ENCODE results near the gene GYS1.
"Not testable (repeated sequence)": the region's sequence is repeated elsewhere in the genome, so short reads cannot be mapped to it uniquely, and the experiment has no call there.

Gene GYS1

DNA sequence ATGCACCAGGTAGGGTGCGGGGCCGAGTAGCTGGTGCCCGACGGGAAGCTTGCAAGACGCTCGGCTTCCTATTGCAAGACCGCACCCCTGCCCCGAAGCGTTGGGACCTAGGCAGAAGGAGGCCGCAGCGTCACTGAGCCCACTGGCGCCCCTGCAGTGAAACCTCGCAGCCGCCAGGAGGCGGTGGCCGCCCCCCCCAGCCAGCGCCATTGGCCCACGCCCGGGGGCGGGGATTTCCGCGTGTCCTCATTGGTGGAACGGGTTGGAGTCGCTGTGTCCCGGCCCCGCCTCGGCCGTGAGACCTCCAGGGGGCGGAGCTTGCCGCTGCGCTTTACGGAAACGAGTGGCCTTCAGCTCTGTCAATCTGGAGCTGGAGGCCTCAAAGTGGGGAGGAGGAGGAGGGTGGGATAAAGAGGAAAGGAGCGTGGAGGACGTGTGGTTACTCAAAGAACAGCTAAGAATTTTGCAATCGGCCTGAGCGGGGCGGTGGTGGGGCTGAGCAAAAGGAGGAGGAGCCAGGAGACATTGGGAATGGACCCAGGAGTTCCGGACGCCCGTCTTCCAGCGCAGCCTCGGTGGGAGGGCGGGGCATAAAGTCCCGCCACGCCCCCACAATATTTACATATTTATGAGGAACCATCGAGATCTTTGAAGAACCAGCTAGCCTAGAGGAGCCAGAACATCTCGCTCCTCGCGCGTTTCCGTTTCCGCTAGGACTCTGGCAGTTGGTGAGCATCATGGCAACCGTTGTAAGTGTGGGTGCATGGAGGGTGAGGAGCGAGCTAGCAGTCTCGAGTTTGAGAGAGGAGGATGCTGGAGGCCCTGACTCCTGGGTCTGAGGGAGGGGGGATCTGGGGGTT lies at the start of gene GYS1, which contains the start of gene RUVBL2:
GYS1 (minus strand) TSS at position 135 of the 860 bp plus-strand sequence. CDS start 197 bp downstream, outside the sequence.
RUVBL2 (plus strand) TSS at position 713 of the 860 bp plus-strand sequence; CDS start at position 738, 25 bp downstream.
- peak; percentile 100 for DNase-seq
- in situ Hi-C loops (cut with MboI; ENCODE audit: low pct_unique_long_range_greater_than_20kb, low sequenced_read_pairs), result no loop called here

DNA sequence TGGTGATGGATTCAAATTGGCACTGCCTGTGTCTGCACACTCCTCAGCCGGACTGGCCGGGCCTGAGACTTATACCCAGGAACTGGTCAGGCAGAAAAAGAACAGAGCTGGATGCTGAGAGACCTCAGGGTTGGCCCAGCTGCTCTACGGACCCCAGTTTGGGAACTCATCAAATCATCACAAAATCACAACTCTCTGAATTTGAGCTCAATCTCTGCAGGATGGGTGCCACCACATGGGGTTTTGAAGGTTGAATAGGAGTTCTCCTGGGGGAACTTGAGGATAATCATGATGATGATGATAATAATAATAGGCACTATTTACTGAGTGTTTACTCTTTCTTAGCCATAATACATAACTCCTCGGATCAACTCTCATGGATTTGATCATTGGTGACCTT lies 49.6 kb upstream of the GYS1 start:
- in situ Hi-C loops (cut with MboI; ENCODE audit: low pct_unique_long_range_greater_than_20kb, low sequenced_read_pairs); DNase-seq: not testable (repeated sequence)

DNA sequence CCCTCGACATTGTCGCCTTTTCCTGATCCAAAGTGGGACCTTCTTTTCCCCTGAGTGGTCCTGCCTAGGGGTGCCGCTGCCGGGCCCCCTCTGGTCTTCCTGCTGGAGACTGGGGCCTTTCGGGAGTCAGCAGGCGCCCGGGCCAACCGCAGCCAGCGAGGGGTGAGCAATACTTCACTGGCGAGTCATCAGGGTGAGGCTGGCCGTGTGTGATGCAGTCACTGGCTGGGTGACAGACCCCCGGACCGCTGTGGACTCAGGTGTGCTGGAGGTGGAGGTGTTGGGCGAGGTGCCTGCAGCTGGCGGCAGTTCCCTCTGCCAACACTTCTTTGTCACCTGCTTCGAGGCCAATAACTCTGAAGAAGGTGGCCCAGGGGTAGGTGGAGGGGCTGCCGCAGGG lies 49.1 kb upstream of the GYS1 start:
- in situ Hi-C loops (cut with MboI; ENCODE audit: low pct_unique_long_range_greater_than_20kb, low sequenced_read_pairs), result no loop called here
- DNase-seq, result no peak

DNA sequence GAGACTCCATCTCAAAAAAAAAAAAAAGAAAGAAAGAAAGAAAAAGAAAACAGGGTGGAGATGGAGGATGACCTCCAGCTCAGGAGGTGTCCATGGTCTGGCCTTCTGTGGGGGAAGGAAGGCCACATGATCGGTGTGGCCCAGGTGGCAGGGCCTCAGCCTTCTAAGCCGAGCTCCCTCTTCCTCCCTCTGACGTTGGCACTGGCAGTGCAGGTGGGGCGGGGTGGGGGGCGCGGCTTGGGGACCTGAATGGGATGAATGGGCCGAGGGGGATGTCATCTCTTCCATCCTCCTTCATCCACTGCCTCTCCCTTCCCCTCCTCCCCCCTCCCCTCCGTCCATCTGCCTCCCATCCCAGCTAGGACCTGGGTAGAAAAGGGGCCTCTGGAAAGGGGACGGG lies 46.6 kb upstream of the GYS1 start:
- DNase-seq; in situ Hi-C loops (cut with MboI; ENCODE audit: low pct_unique_long_range_greater_than_20kb, low sequenced_read_pairs): not testable (repeated sequence)

DNA sequence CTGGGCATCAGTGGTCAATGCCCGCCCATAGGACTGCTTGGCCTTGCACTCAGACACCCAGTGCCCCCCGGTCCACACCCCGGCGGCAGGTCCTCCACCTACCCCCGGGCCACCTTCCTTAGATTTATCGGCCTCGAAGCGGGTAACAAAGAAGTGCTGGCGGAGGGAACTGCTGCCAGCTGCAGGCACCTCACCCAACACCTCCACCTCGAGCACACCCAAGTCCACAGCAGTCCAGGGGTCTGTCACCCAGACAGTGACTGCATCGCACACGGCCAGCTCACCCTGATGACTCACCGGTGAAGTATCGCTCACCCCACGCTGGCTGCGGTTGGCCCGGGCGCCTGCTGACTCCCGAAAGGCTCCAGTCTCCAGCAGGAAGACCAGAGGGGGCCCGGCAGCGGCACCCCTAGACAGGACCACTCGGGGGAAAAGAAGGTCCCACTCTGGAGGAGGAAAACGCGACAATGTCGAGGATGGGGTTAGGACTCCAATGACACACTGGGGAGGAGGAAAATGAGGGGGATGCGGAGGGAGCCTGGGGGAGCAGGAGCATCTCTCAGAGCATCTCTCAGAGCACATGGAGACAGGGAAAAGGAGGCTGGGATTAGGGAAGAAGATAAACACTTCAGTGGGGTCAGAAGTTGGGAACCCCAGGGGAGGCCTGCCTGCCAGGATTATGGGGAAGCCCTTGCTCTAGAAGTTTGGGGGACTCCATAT lies 45.6 kb upstream of the GYS1 start:
- DNase-seq; in situ Hi-C loops (cut with MboI; ENCODE audit: low pct_unique_long_range_greater_than_20kb, low sequenced_read_pairs): not testable (repeated sequence)

DNA sequence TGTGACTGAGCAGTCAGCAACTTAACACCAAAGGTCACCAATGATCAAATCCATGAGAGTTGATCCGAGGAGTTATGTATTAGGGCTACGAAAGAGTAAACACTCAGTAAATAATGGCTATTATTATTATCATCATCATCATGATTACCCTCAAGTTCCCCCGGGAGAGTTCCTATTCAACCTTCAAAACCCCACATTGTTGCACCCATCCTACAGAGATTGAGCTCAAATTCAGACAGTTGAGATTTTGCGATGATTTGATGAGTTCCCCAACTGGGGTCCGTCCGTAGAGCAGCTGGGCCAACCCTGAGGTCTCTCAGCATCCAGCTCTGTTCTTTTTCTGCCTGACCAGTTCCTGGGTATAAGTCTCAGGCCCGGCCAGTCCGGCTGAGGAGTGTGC lies 45.0 kb upstream of the GYS1 start:
- DNase-seq; in situ Hi-C loops (cut with MboI; ENCODE audit: low pct_unique_long_range_greater_than_20kb, low sequenced_read_pairs): not testable (repeated sequence)

DNA sequence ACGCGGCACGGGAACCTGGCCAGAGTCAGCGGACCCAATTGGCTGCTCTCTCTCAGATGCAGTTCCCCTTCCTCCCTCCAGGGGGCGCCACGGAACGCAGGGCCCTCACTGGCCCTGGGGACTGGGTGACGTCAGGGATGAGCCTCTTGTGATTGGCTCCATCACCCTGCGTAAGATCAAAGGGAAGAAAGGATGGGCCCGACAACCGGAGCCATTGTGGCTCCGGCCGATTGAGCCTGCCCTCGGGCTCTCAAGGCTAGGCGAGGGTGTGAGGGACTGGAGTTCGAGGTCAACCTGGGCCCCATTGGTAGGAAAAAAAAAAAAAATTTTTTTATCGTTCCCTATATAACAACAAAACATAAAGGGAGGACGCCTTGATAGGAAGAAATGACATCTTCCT lies 43.7 kb upstream of the GYS1 start, which contains the start of gene CGB1:
CGB1 (minus strand) TSS at position 81 of the 400 bp plus-strand sequence. CDS start 184 bp downstream, outside the sequence.
- peak; percentile 37 for DNase-seq
- in situ Hi-C loops (cut with MboI; ENCODE audit: low pct_unique_long_range_greater_than_20kb, low sequenced_read_pairs), result not testable (repeated sequence)

DNA sequence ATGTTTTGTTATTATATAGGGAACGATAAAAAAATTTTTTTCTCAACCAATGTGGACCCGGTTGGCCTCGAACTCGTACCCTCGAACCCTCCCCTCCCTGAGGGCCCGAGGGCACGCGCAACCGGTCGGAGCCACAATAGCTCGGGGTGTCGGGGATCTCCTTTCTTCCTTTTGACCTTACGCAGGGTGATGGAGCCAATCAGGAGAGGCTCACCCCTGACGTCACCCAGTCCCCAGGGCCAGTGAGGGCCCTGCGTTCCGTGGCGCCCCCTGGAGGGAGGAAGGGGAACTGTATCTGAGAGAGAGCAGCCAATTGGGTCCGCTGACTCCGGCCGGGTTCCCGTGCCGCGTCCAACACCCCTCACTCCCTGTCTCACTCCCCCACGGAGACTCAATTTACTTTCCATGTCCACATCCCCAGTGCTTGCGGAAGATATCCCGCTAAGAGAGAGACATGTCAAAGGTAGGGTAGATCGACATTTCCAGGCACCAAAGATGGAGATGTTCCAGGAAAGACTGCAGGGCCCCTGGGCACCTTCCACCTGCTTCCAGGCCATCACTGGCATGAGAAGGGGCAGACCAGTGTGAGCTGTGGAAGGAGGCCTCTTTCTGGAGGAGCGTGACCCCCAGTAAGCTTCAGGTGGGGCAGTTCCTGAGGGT lies 38.7 kb upstream of the GYS1 start, which contains the start of gene CGB2:
CGB2 (plus strand) TSS at position 249 of the 660 bp plus-strand sequence; CDS start at position 455, 206 bp downstream.
- DNase-seq; in situ Hi-C loops (cut with MboI; ENCODE audit: low pct_unique_long_range_greater_than_20kb, low sequenced_read_pairs): not testable (repeated sequence)

DNA sequence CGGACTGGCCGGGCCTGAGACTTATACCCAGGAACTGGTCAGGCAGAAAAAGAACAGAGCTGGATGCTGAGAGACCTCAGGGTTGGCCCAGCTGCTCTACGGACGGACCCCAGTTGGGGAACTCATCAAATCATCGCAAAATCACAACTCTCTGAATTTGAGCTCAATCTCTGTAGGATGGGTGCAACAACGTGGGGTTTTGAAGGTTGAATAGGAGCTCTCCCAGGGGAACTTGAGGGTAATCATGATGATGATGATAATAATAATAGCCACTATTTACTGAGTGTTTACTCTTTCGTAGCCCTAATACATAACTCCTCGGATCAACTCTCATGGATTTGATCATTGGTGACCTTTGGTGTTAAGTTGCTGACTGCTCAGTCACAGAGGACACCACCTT lies 37.2 kb upstream of the GYS1 start:
- in situ Hi-C loops (cut with MboI; ENCODE audit: low pct_unique_long_range_greater_than_20kb, low sequenced_read_pairs); DNase-seq: not testable (repeated sequence)

DNA sequence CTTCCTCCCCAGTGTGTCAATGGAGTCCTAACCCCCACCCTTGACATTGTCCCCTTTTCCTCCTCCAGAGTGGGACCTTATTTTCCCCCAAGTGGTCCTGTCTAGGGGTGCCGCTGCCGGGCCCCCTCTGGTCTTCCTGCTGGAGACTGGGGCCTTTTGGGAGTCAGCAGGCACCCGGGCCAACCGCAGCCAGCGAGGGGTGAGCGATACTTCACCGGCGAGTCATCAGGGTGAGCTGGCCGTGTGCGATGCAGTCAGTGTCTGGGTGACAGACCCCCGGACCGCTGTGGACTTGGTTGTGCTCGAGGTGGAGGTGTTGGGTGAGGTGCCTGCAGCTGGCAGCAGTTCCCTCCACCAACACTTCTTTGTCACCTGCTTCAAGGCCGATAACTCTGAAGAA lies 36.6 kb upstream of the GYS1 start:
- DNase-seq; in situ Hi-C loops (cut with MboI; ENCODE audit: low pct_unique_long_range_greater_than_20kb, low sequenced_read_pairs): not testable (repeated sequence)

DNA sequence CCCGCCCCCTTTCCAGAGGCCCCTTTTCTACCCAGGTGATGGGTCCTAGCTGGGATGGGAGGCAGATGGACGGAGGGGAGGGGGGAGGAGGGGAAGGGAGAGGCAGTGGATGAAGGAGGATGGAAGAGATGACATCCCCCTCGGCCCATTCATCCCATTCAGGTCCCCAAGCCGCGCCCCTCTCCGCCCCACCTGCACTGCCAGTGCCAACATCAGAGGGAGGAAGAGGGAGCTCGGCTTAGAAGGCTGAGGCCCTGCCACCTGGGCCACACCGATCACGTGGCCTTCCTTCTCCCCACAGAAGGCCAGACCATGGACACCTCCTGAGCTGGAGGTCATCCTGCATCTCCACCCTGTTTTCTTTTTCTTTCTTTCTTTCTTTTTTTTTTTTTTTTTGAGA lies 35.6 kb upstream of the GYS1 start:
- DNase-seq; in situ Hi-C loops (cut with MboI; ENCODE audit: low pct_unique_long_range_greater_than_20kb, low sequenced_read_pairs): not testable (repeated sequence)

DNA sequence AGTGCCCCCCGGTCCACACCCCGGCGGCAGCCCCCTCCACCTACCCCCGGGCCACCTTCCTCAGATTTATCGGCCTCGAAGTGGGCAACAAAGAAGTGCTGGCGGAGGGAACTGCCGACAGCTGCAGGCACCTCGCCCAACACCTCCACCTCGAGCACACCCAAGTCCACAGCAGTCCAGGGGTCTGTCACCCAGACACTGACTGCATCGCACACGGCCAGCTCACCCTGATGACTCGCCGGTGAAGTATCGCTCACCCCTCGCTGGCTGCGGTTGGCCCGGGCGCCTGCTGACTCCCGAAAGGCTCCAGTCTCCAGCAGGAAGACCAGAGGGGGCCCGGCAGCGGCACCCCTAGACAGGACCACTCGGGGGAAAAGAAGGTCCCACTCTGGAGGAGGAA lies 32.5 kb upstream of the GYS1 start:
- DNase-seq; in situ Hi-C loops (cut with MboI; ENCODE audit: low pct_unique_long_range_greater_than_20kb, low sequenced_read_pairs): not testable (repeated sequence)

DNA sequence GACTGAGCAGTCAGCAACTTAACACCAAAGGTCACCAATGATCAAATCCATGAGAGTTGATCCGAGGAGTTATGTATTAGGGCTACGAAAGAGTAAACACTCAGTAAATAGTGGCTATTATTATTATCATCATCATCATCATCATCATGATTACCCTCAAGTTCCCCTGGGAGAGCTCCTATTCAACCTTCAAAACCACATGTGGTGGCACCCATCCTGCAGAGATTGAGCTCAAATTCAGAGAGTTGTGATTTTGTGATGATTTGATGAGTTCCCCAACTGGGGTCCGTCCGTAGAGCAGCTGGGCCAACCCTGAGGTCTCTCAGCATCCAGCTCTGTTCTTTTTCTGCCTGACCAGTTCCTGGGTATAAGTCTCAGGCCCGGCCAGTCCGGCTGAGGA lies 32.0 kb upstream of the GYS1 start:
- in situ Hi-C loops (cut with MboI; ENCODE audit: low pct_unique_long_range_greater_than_20kb, low sequenced_read_pairs); DNase-seq: not testable (repeated sequence)

DNA sequence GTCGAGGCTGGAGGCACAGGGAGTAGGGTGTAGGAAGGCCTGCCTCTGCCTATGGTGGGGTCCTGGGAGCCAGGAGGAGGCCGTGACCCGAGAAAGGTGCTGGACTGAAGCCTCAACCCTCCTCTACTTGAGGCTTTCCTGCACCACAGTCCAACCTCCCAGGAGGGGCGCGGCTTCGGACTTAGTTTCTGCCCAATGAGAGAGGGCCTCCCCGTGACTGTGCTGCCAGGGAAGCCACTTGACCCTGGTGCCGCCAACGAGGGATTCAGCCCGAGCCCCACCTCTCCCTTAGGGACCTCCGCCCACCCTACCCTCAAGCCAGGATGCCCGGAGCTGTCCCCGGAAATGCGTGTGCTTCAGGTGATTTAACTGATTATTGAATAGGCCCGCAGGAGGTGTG lies 31.1 kb upstream of the GYS1 start, which contains the start of gene CGB3:
CGB3 (minus strand) TSS at position 101 of the 400 bp plus-strand sequence. CDS start 362 bp downstream, outside the sequence.
- not testable (repeated sequence) for DNase-seq

DNA sequence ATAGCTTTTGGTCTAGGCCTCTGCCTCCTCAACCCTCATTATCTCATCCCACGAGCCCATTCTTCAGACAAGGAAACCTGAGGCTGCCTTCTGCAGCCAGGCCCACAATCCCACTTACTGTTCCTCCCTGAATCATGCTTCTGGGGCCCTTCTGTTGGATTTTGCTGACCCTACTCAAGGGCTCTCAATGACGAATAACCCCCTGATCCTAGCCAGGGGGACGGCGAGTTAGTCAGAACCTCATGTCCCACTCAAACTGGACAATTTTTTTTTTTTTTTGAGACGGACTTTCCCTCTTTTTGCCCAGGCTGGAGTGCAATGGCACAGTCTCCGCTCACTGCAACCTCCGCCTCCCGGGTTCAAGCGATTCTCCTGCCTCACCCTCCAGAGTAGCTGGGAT lies 29.0 kb upstream of the GYS1 start:
- DNase-seq, result no peak
- in situ Hi-C loops (cut with MboI; ENCODE audit: low pct_unique_long_range_greater_than_20kb, low sequenced_read_pairs), result no loop called here

More for the DNA sequence above, 31.1 kb upstream of the GYS1 start, which contains the start of gene CGB3:
- in situ Hi-C loops (cut with MboI; ENCODE audit: low pct_unique_long_range_greater_than_20kb, low sequenced_read_pairs), result not testable (repeated sequence)

DNA sequence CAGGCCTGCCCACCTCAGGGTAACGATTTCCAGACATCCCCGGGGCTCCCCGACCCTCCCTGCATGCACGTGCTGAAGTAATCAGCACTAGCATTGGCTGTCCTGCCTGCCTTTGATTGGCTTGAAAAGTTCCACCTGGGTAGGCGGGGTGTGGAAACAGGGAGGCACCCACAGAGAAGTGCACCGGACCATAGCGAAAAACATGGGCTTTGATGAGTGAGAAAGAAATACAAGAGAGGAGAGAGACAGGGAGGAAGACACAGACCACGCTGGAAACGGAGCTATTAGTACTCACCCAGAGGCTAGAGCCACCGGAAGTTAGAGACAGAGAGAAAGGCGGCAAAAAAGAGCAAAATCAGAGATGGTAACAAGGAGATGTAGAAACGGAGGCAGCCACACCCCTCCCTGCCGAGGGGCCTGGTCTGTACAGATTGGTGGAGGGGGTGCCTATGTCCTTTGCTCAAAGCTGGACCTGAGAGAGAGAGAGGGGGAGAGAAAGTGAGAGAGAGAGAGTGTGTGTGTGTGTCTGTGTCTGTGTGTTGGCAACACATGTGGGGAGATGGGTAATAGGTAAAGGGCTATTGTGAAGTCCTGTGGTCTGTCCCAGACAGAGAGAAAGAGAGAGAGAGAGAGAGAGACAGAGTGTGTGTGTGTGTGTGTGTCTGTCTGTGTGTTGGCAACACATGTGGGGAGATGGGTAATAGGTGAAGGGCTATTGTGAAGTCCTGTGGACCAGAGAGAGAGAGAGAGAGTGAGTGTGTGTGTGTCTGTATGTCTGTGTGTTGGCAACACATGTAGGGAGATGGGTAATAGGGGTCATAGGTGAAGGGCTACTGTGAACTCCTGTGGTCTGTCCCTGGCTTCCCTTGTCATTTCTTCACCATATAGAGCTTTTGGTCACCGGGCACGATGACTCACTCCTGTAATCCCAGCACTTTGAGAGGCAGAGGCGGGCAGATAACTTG lies 28.1 kb upstream of the GYS1 start:
- in situ Hi-C loops (cut with MboI; ENCODE audit: low pct_unique_long_range_greater_than_20kb, low sequenced_read_pairs), result no loop called here
- DNase-seq, result no peak

DNA sequence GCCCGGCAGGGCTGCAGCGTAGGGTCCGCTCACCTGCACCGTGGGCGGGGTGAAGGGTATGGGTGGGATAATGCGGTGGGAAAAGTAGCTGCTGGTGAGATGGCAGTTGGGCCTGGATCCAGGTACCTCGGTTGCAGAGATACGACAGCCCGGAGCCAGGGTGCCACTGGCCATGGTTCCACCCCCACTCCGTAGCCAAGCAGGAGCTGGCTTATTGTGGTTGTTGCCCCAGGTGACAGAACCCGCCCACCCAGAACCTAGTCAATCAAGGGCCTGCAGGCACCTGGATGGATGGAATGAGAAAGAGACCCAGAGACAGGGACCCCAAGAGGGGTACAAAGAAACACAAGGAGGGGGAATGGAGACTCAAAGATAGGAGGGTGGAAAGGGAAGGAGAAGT lies 27.2 kb upstream of the GYS1 start:
- DNase-seq, result no peak
- in situ Hi-C loops (cut with MboI; ENCODE audit: low pct_unique_long_range_greater_than_20kb, low sequenced_read_pairs), result no loop called here

Data from KBM-7 (cell line).